ENCODE measurements around the gene KIAA1217.

KIAA1217 gene

GRCh38 chr10:24519950-24520349 lies 311.0 kb downstream of the KIAA1217 start:
- DNase-seq, result no peak

DNA sequence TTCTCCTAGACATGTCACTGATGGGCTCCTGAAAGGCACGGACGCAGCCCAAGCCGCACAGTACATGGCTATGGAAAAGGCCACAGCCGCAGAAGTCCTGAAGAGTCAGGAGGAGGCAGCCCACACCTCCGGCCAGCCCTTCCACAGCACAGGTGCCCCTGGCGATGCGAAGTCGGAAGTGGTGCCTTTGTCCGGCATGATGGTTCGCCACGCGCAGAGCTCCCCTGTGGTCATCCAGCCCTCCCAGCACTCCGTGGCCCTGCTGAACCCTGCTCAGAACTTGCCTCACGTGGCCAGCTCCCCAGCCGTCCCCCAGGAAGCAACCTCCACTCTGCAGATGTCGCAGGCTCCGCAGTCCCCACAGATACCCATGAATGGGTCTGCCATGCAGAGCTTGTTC lies 315.4 kb downstream of the KIAA1217 start:
- no peak for DNase-seq

DNA sequence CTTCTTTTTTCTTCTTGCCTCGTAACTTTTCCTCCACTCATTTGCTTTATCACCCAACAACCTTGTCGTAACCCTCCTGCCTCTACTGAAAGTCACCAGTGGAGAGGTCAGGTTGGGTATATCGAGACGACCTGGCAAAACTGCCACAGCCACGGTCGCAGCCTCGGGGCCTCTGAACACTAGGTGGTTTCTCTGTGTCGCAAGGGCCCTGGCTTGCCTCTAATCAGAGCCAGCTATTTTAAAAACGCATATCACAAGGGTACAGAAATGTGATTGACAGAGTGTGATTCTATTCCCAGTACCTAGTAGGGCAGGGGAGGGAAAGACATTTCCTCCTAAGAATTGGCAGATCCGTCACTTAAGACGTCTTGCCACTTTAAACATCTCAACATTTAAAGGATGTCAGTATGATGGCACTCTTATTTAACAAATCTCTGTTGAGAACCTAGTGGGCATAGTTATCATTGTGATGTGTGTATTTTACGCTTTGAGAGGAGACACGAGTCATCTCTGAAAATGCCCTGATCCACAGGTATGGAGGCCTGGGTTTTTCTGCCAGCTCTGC lies 317.2 kb downstream of the KIAA1217 start:
- no peak for DNase-seq

DNA sequence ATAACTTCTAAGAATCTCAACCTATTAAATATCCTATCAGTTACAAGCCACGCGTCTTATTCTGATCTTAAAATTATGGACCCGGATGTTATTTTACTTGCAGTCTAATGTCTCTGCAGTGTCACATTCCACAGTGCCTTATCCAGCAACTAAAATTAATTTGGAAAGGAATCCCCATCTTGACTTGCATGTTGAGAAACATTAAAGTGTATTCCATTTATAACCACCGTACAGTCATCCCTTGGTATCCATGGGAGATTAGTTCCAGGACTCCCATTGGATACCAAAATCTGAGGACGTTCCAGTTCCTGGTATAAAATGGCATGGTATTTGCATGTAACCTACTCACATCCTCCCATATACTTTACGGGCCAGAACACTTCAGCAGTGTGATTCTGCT lies 320.0 kb downstream of the KIAA1217 start:
- DNase-seq, result no peak

DNA sequence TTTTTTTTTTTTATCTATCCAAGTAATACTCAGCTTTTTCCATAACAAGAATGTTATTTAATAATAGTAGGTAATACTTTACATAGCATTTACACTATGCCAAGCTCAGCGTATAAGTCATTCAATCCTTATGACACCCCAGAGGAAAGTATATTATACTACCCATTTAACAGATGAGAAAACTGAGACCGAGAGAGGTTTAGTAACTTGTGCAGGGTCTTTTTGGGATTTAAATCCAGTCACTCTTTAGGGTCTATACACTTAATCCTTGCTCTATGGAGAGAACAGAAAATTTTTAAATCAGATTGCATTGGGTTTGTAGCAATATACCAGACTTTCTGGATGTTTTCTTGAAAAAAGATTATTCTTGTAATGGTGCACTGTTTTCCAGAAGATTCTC lies 322.5 kb downstream of the KIAA1217 start:
- DNase-seq, result no peak

DNA sequence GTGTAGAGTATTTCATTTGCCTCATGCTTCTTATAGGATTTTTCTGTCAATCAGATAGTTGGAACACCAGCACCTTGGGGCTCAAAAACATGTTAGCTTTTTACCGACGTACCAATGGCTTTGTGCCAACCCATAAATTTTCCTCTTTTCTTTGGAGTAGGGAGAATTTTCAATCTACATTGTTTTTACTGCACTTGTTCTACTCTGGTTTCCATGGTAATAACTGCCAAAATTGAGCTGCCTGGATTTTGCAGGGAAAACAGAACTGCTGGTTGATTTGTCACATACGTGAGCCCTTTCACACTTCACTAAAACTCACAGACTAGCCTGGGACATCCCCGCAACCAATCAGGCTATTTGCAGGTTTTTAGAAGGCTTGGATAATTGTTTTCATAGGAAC lies 325.0 kb downstream of the KIAA1217 start:
- no peak for DNase-seq

DNA sequence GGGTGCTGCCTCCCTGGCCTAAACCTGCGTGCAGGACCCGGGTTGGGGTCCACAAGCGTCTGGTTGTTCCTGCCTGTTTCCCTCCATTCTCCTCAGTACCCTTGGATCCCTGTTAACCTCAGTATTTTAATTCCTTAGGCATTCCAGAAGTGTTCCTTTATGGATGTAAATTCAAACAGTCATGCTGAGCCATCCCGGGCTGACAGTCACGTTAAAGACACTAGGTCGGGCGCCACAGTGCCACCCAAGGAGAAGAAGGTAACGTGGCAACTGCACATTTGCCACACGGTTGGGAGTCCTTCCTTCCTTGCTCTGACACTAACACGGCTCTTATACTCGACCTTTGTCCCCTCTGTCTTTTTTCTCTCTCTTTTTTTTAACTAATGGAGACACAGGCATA lies 327.7 kb downstream of the KIAA1217 start:
- DNase-seq, result no peak

- no peak for DNase-seq
Observed at GRCh38 chr10:24541239-24541753, 332.4 kb downstream of the KIAA1217 start.

GRCh38 chr10:24542314-24543270 lies 333.7 kb downstream of the KIAA1217 start:
- no peak for DNase-seq

GRCh38 chr10:24544776-24545175 lies 335.8 kb downstream of the KIAA1217 start:
- DNase-seq, result no peak

GRCh38 chr10:24545585-24545984 lies 336.6 kb downstream of the KIAA1217 start:
- no peak for DNase-seq

GRCh38 chr10:24550680-24551079 lies 341.7 kb downstream of the KIAA1217 start:
- DNase-seq, result no peak

GRCh38 chr10:24551161-24551560 lies 342.2 kb downstream of the KIAA1217 start:
- no peak for DNase-seq

GRCh38 chr10:24552346-24553016 lies 343.5 kb downstream of the KIAA1217 start:
- DNase-seq, result peak; percentile 78

DNA sequence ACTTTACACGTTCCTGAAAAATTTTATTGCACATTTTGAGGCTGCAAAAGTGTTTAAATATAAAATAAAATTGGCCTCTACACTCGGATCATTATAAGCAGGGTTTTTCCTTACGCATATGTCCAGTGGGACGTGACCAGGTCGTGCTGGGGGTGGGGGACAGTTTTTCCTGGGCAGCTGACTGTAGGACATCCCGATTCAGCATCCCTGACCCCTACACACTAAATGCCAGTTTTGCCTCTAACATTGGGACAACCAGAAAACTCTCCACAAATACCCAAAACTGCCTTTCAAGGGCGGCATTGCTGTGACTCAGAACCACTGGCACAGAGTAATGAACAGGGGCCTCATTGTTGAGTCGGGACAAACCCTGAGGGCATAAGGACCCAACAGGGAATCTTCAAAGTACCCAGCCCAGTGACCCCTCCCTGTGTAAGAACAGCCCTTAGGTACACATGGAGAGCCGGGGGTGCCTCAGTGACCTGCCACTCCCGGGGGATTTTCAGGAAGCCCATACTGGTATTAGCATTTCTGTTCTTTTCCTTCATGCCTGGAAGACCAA lies 344.2 kb downstream of the KIAA1217 start:
- DNase-seq, result no peak

DNA sequence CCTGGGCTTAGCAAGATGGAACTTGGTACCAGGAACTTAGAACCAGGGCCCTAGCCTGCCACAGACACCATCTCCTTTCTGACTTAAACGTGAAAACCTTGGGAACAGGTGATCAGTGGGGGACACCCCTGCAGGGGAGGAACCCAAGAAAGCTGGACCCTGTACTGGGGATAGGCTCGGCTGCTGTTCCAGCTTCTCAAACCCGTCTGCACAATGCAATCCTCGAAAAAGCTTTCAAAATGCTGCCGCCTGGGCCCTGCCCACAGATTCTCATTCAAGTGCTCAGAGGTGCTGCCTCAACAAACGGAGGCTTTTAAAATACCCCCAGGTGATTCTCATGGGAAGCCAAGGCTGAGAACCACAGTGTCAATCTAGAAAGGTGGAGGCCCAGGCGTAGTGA lies 345.1 kb downstream of the KIAA1217 start:
- DNase-seq, result no peak

GRCh38 chr10:24556126-24556749 lies 347.3 kb downstream of the KIAA1217 start:
- no peak for DNase-seq

GRCh38 chr10:24556750-24557742 lies 348.1 kb downstream of the KIAA1217 start:
- no peak for DNase-seq

DNA sequence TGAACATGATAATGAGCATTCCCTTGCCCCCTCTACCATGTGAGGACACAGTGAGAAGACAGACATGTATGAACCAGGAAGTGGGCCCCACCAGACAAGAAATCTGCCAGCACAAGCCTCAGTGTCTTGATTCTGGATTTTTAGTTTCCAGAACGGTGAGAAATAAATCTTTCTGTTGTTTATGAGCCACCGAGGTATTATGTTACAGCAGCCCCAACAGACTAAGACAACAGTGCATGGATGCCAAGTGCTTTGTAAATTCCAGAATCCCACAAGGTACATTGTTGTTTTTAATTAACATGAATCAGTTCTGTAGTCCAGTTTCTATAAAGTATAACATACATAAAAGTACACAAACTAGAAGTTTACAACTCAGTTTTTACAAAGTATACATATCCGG lies 352.5 kb downstream of the KIAA1217 start:
- no peak for DNase-seq

DNA sequence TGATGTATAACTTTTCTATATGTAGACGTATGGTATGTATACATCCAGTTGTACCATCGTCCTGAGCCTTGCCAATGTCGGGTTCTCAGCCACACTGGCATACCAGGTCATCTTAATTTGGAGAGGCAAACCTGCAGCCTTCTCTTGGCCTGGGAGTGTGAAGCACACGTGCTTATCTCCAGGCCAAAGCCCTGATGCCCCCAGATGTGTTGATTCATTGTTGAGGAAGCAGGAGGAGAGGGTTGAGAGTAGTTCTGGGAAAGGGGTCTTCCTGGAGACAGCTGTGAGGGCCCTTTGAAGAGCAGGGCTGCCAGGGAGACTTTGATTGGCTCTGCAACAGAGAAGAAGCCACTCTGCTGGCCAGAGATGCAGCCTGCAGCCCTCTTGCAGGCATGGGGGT lies 359.1 kb downstream of the KIAA1217 start:
- no peak for DNase-seq

DNA sequence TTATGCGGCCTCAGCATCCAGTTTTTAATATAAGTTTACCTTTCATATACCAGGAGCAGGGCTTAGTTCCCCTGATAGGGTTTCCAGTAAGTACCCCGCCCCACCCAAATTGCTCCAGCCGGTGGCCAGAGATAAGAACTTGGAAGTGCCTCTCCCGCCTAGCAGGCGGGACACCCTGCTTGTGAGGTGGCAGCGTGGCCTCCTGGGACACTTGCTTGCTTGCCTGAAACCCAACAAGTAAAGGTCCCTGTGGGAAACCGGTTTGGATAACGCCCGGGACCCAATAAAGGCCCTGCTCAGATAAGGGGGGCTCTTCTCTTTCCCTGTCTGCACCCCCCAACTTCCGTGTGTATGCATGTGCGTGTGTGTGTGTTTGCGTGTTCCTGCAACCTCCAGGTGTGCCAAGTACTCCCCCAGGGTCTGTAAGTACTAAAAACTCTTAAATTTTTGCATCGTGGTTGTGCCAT lies 360.4 kb downstream of the KIAA1217 start:
- DNase-seq, result no peak
